Heart left ventricle (tissue), 16 donors: ENCODE data around the gene NUBP2. TPM values are rescaled to one million over a fixed set of nuclear protein-coding genes. Genes with fewer than 3 reads are reported as not detected.

Source experiments
- ATAC-seq, 4 donors: fragments of 200-7000 bp; cut with Tn5 transposase; one replicate each; pipeline ENCODE4 v1.9.1; 2020 to 2022; ENCODE audit warnings: moderate library complexity in 4 of 4, mild to moderate bottlenecking in 3 of 4, moderate number of reproducible peaks in 1 of 4
- DNase-seq, 5 donors: peaks; one replicate each; pipeline ENCODE4 v3.0.0-alpha.2; 2020
- H3K27ac ChIP-seq, 12 donors: fragments of 200-600 bp; sonication (generic) in 4 of 12; one replicate each; pipeline versions ENCODE4 v1.5.0 to v1.8.0; 2016 to 2022; ENCODE audit warnings: mild to moderate bottlenecking in 2 of 12
- H3K27me3 ChIP-seq, 9 donors: fragments of 200-600 bp; sonication (generic) in 2 of 9; one replicate each; pipeline versions ENCODE4 v1.5.1 to v1.8.0; 2016 to 2022; ENCODE audit warnings: mild to moderate bottlenecking in 3 of 9
- H3K36me3 ChIP-seq, 9 donors: fragments of 200-600 bp; sonication (generic) in 2 of 9; one replicate each; pipeline versions ENCODE4 v1.5.0 to v1.8.0; 2018 to 2022; ENCODE audit warnings: mild to moderate bottlenecking in 2 of 9
- H3K4me1 ChIP-seq, 12 donors: fragments of 200-600 bp; sonication (generic) in 4 of 12; one replicate each; pipeline versions ENCODE4 v1.5.0 to v1.8.0; 2016 to 2022; ENCODE audit warnings: mild to moderate bottlenecking in 3 of 12
- H3K4me3 ChIP-seq, 12 donors: fragments of 200-600 bp; sonication (generic) in 4 of 12; one replicate each; pipeline versions ENCODE4 v1.5.0 to v1.8.0; 2017 to 2022; ENCODE audit warnings: mild to moderate bottlenecking in 9 of 12, moderate library complexity in 4 of 12
- H3K9me3 ChIP-seq, 12 donors: fragments of 200-600 bp; sonication (generic) in 4 of 12; one replicate each; pipeline versions ENCODE4 v1.5.0 to v1.8.0; 2016 to 2022; ENCODE audit warnings: mild to moderate bottlenecking in 1 of 12
- POLR2A ChIP-seq, 2 donors: fragments of 450-650 bp; IDR thresholded peaks; one replicate each; pipeline ENCODE4 v1.6.1; 2017; ENCODE audit warnings: antibody characterized with exemption in 2 of 2, mild to moderate bottlenecking in 2 of 2, moderate library complexity in 2 of 2
- WGBS, 4 donors: extraction: QIAGEN DNeasy Blood & Tissue Kit in 2 of 4; methylation state at CpG; one replicate each; pipeline versions ENCODE4 v1.1.5 to v1.1.7; 2013 to 2018; 5-methylcytosine and 5-hydroxymethylcytosine counted together
- intact Hi-C, 10 donors: fragments of 100-400 bp; cut with DNase I; formaldehyde crosslinking; loops; one replicate each; pipeline versions ENCODE4 v1.11.1 to v1.14.2; 2022
- polyA plus RNA-seq, 2 donors: library from polyadenylated mRNA; stranded (reverse); fragments of 200-250 nt; gene quantifications; one replicate each; pipeline ENCODE4 v1.2.3, GENCODE V29; 2013
- total RNA-seq, 9 donors: library from RNA; depleted of rRNA in 2 of 9; stranded (reverse); fragments of >200 nt in 2 of 9; fragmentation: NEBNext Ultra II Directional in 3 of 9; extraction: Animal tissue kit (Norgen Biotek cat#: 25700) in 3 of 9; gene quantifications; one replicate each; pipeline versions ENCODE4 v1.1.0 to v1.2.4, GENCODE V29; 2016 to 2023
- TF ChIP-seq, protein P1 (sequence below), 12 donors: fragments of 200-600 bp; sonication (generic) in 4 of 12; IDR thresholded peaks; one replicate each; pipeline versions ENCODE4 v1.5.0 to v1.8.0; 2018 to 2022; ENCODE audit warnings: antibody characterized with exemption in 12 of 12, mild to moderate bottlenecking in 5 of 12
- donor health status: ischemic (EF 13 %, LVEDD 7.1; RV severe dilation, severe dysfunction).
- donor health status: healthy with polysubstance abuse.
- donor health status: DM: no; HTN: yes; CAD: no.
- donor health status: DM: no; HTN: no; CAD: no.
- donor health status: ischemic (EF 25% LVEDD 6.9; RV normal size, moderate dysfunction).
- donor health status: ischemic (EF 25% LVEDD 5.7; RV mildly dilated, moderate dysfunction).
- donor health status: healthy.
- donor health status: DM: yes; HTN: yes; CAD: no.
- donor health status: ischemic (EF 35%, LVEDD 5.7; RV mildly dilated, moderate dysfunction).
- donor health status: nonischemic (EF 11% LVEDD 7.7; RV severe dilation, severe dysfunction).
- donor health status: DM: yes; HTN: yes; CAD: no.
- donor health status: PGD.
- donor health status: ischemic (EF 29% LVEDD 5.4; RV normal size, mild dysfunction).
- donor health status: nonischemic (EF 23%, LVEDD 6.1; RV moderate dilation, normal function).

The NUBP2 gene
- total and polyA plus RNA-seq, 11 donors = 26.7 to 81.9 (median 30.4) TPM

- H3K27me3 ChIP-seq = no peaks in the 10 kb centered on the region
- H3K4me1 ChIP-seq = peaks cover under 1 to 36% (median 14%) of the 10 kb centered on the region in 12 donors
- WGBS, 4 donors = 86 to 92% (median 90%) methylated on average over 31 to 51 of the region's 51 CpGs
- H3K9me3 ChIP-seq = no peaks in the 10 kb centered on the region
- no peak overlapping the region for H3K4me3 ChIP-seq
- TF ChIP-seq, protein P1, sequence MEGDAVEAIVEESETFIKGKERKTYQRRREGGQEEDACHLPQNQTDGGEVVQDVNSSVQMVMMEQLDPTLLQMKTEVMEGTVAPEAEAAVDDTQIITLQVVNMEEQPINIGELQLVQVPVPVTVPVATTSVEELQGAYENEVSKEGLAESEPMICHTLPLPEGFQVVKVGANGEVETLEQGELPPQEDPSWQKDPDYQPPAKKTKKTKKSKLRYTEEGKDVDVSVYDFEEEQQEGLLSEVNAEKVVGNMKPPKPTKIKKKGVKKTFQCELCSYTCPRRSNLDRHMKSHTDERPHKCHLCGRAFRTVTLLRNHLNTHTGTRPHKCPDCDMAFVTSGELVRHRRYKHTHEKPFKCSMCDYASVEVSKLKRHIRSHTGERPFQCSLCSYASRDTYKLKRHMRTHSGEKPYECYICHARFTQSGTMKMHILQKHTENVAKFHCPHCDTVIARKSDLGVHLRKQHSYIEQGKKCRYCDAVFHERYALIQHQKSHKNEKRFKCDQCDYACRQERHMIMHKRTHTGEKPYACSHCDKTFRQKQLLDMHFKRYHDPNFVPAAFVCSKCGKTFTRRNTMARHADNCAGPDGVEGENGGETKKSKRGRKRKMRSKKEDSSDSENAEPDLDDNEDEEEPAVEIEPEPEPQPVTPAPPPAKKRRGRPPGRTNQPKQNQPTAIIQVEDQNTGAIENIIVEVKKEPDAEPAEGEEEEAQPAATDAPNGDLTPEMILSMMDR (IDR thresholded peaks at IDR 0.05) = no peak
- TF ChIP-seq POLR2A (IDR thresholded peaks at IDR 0.05) = no peak
- ATAC-seq = no peak
- H3K36me3 ChIP-seq = peaks cover 0 to 52% (median 32%) of the 10 kb centered on the region in 9 donors
- no peak overlapping the region for H3K27ac ChIP-seq
- peak; percentile 7 to 67 (median 21) for DNase-seq
- intact Hi-C loops = no loop called here
These were observed 3.7 kb downstream of the NUBP2 start for GRCh38 chr16:1786242-1787055.

- Histone ChIP-seq H3K36me3 (peaks cover 0 to 55% (median 32%) of the 10 kb centered on the region in 9 donors), H3K27ac (no peak overlapping the region), H3K4me3 (no peak overlapping the region), H3K4me1 (peaks cover 0 to 31% (median 12%) of the 10 kb centered on the region in 12 donors), H3K9me3 (no peaks in the 10 kb centered on the region), H3K27me3 (no peaks in the 10 kb centered on the region)
- TF ChIP-seq, protein P1 (IDR thresholded peaks at IDR 0.05) = no peak
- TF ChIP-seq POLR2A (IDR thresholded peaks at IDR 0.05) = no peak
- WGBS, 4 donors = 85 to 92% (median 90%) methylated on average over 5 to 6 of the region's 6 CpGs
- DNase-seq (no peak), ATAC-seq (no peak)
- intact Hi-C loops = no loop called here
These were observed 4.2 kb downstream of the NUBP2 start for GRCh38 chr16:1787056-1787321.

- peaks cover 0 to 55% (median 32%) of the 10 kb centered on the region in 9 donors for H3K36me3 ChIP-seq
- peaks cover 0 to 30% (median 12%) of the 10 kb centered on the region in 12 donors for H3K4me1 ChIP-seq
- H3K4me3 ChIP-seq = no peak overlapping the region
- ATAC-seq (no peak), DNase-seq (peak in 2 of 5 donors; percentile 7 to 26)
- no peaks in the 10 kb centered on the region for H3K27me3 ChIP-seq
- no peak overlapping the region for H3K27ac ChIP-seq
- no peaks in the 10 kb centered on the region for H3K9me3 ChIP-seq
- WGBS, 4 donors = 89 to 92% (median 92%) methylated on average over 36 to 44 of the region's 44 CpGs
- TF ChIP-seq POLR2A (IDR thresholded peaks at IDR 0.05) = no peak
- TF ChIP-seq, protein P1 (IDR thresholded peaks at IDR 0.05) = no peak
- intact Hi-C loops = no loop called here
These were observed 4.7 kb downstream of the NUBP2 start for GRCh38 chr16:1787322-1788094.

GRCh38 chr16:1788095-1788707 lies 5.4 kb downstream of the NUBP2 start:
- Histone ChIP-seq H3K27me3 (no peaks in the 10 kb centered on the region), H3K4me1 (peaks cover 0 to 29% (median 12%) of the 10 kb centered on the region in 12 donors), H3K27ac (no peak overlapping the region), H3K9me3 (no peaks in the 10 kb centered on the region), H3K4me3 (no peak overlapping the region), H3K36me3 (peaks cover 0 to 55% (median 32%) of the 10 kb centered on the region in 9 donors)
- intact Hi-C loops = no loop called here
- WGBS, 4 donors = 89 to 92% (median 91%) methylated on average over 33 to 38 of the region's 38 CpGs
- ATAC-seq (peak in 1 of 4 donors; percentile 6), DNase-seq (peak in 3 of 5 donors; percentile 9 to 26 (median 17))
- TF ChIP-seq POLR2A (IDR thresholded peaks at IDR 0.05) = no peak
- TF ChIP-seq, protein P1 (IDR thresholded peaks at IDR 0.05) = no peak
